ENCODE measurements around the gene JUN. TPM values are rescaled to one million over a fixed set of nuclear protein-coding genes. Genes with fewer than 3 reads are reported as not detected.

Gene JUN
- total and polyA plus RNA-seq, 7 donors, result 40.1 to 213 (median 137) TPM

DNA sequence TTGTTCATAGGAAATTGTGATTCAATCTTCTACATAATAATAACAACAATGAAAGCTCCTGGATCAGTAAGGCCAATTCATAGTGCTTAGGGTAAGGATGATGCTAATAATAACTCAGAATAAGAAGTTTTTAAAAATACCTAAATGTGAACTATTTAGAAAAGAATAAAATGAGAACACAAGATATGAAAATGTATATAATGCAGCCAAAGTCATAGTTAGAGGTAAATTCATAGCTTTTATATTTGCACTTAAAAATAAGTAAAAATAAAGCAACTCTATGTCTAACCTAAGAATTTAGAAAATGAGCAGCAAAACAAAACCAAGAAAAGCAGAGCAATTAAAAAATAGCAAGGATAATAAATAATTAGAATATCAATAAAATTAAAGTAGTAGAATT, 43.5 kb upstream of the JUN start:
- Histone ChIP-seq H3K4me1 (no peaks in the 10 kb centered on the region), H3K36me3 (ENCODE audit: insufficient read depth in 1 of 2, low read depth in 1 of 2) (no peaks in the 10 kb centered on the region), H3K27me3 (ENCODE audit: insufficient read depth in 3 of 3, low read length in 2 of 3) (no peaks in the 10 kb centered on the region), H3K9me3 (peaks cover 15% of the 10 kb centered on the region), H3K4me3 (no peak overlapping the region), H3K27ac (no peak overlapping the region)
- intact Hi-C loops (cut with DNase I), result no loop called here
- DNase-seq (no peak), ATAC-seq (no peak)
- TF ChIP-seq, protein P1, sequence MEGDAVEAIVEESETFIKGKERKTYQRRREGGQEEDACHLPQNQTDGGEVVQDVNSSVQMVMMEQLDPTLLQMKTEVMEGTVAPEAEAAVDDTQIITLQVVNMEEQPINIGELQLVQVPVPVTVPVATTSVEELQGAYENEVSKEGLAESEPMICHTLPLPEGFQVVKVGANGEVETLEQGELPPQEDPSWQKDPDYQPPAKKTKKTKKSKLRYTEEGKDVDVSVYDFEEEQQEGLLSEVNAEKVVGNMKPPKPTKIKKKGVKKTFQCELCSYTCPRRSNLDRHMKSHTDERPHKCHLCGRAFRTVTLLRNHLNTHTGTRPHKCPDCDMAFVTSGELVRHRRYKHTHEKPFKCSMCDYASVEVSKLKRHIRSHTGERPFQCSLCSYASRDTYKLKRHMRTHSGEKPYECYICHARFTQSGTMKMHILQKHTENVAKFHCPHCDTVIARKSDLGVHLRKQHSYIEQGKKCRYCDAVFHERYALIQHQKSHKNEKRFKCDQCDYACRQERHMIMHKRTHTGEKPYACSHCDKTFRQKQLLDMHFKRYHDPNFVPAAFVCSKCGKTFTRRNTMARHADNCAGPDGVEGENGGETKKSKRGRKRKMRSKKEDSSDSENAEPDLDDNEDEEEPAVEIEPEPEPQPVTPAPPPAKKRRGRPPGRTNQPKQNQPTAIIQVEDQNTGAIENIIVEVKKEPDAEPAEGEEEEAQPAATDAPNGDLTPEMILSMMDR (IDR thresholded peaks at IDR 0.05), result no peak

DNA sequence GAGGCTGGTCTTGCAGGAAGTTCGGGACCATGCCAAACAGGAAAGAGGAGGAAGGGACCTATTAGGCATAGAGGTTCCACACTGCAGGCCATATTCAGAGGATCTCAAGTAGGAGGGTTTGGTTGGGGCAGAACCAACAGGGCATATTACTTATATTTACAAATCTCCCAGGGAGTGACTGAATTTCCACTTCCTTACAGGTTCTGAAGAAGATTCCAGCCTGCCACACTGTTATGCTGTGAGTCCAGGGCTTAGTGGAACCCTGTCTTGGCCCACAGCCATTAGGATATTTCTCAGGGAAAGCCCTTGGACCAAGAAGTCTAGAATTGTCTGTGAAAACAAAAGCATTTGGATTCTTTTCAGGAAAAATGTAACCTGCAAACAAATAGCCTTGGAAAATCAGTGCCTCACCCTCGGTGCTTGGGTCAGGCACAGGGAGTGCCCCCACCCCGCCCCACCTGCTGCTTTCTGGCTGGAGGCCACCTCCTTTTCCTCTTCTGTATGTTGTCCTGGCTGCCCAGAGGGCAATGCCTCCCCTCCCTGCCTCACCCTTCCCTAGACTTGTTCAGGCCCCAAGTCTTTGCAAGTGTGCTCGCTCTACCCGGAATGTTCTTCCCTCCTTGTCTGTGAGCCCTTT, 41.0 kb upstream of the JUN start:
- ATAC-seq (peak in 1 of 4 donors; percentile 41), DNase-seq (no peak)
- TF ChIP-seq, protein P1 (IDR thresholded peaks at IDR 0.05), result no peak
- Histone ChIP-seq H3K27ac (no peak overlapping the region), H3K4me3 (no peak overlapping the region), H3K4me1 (no peaks in the 10 kb centered on the region), H3K27me3 (ENCODE audit: insufficient read depth in 3 of 3, low read length in 2 of 3) (no peaks in the 10 kb centered on the region), H3K9me3 (peaks cover 15% of the 10 kb centered on the region), H3K36me3 (ENCODE audit: insufficient read depth in 1 of 2, low read depth in 1 of 2) (no peaks in the 10 kb centered on the region)
- intact Hi-C loops (cut with DNase I), result no loop called here
- 39 to 47% (median 41%) methylated on average over 5 of the region's 5 CpGs for WGBS, 3 donors

DNA sequence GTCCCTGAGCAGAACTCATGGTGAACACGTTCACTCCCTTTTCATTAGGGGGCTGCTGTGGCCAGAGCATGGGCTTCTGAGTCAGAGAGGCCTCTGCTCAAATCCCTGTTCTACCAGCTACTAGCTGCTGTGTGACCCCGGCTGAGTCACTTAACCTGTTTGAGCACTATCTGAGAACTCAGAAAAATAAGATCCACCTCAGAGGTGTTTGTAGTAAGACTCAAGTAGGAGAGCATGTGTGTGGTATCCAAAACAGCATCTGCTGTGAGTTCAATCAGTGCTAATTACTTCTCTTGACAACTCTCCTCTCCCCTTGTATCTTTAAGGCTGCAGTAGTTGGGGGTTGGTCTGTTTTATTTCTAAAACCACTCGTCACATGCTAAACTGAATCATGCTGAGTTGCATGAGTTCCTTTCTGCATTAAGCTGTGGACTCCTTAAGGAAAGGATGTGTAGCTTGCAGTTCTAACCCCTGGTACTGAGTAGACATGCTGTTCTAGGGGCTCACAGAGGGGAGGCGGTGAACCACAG, 39.7 kb upstream of the JUN start:
- 90 to 94% (median 90%) methylated on average over 4 of the region's 4 CpGs for WGBS, 3 donors
- Histone ChIP-seq H3K27me3 (ENCODE audit: insufficient read depth in 3 of 3, low read length in 2 of 3) (no peaks in the 10 kb centered on the region), H3K36me3 (ENCODE audit: insufficient read depth in 1 of 2, low read depth in 1 of 2) (no peaks in the 10 kb centered on the region), H3K4me1 (no peaks in the 10 kb centered on the region), H3K9me3 (peaks cover 15% of the 10 kb centered on the region), H3K4me3 (no peak overlapping the region), H3K27ac (no peak overlapping the region)
- ATAC-seq (no peak), DNase-seq (no peak)
- TF ChIP-seq, protein P1 (IDR thresholded peaks at IDR 0.05), result no peak
- intact Hi-C loops (cut with DNase I), result no loop called here

DNA sequence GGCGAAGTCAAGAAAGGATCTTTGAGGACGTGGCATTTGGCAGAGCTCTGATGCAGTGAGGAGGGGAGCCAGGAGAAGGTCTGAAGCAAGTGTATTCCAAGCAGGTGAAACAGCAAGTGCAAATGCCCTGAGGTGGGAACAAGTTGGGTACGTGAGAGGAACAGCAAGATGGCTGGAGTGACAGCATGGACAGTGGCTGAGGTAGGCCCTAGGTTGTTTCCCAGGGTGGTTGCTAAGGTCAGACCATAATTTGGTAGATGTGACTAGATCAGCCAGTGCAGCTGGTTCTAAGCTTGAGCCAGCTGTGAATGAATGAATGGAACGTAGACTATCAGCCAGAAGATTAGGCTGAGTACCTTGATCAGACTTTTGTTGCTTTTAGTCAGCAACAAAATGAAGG, 37.5 kb upstream of the JUN start:
- no peaks in the 10 kb centered on the region for H3K27me3 ChIP-seq (ENCODE audit: insufficient read depth in 3 of 3, low read length in 2 of 3)
- TF ChIP-seq, protein P1 (IDR thresholded peaks at IDR 0.05), result no peak
- intact Hi-C loops (cut with DNase I), result no loop called here
- DNase-seq (no peak), ATAC-seq (no peak)
- no peak overlapping the region for H3K4me3 ChIP-seq
- no peaks in the 10 kb centered on the region for H3K4me1 ChIP-seq
- no peak overlapping the region for H3K27ac ChIP-seq
- no peaks in the 10 kb centered on the region for H3K9me3 ChIP-seq
- 41 to 67% (median 50%) methylated on average over 4 of the region's 4 CpGs for WGBS, 3 donors
- no peaks in the 10 kb centered on the region for H3K36me3 ChIP-seq (ENCODE audit: insufficient read depth in 1 of 2, low read depth in 1 of 2)

DNA sequence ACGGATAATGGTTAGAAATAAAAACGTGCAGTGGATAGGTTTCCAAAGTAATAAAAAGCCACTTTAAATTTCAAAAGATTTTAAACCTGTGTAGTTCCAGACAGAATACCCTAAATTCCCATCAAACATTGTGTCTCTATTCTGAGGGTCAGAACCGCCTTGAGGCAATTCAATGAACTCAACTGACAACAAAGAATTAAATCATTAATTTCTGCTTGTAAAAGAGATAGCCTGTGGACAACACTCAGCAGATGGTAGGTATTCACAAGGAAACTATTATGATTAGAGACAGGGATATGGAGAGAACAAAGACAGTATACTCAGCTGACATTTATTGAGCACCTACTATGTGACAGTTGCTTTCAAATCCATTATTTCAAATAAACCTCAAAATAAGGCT, 35.1 kb upstream of the JUN start:
- Histone ChIP-seq H3K36me3 (ENCODE audit: insufficient read depth in 1 of 2, low read depth in 1 of 2) (no peaks in the 10 kb centered on the region), H3K4me1 (no peaks in the 10 kb centered on the region), H3K4me3 (no peak overlapping the region), H3K27me3 (ENCODE audit: insufficient read depth in 3 of 3, low read length in 2 of 3) (no peaks in the 10 kb centered on the region), H3K9me3 (no peaks in the 10 kb centered on the region), H3K27ac (no peak overlapping the region)
- intact Hi-C loops (cut with DNase I), result loop anchor here in 1 of 2 donors (5.0 kb wide), 2 partner anchors 63 to 83 kb away; no protein-coding TSS in a partner anchor
- WGBS, 3 donors, result 77 to 88% (median 88%) methylated on average over 3 of the region's 3 CpGs
- DNase-seq, result no peak
- ATAC-seq, result no peak
- TF ChIP-seq, protein P1 (IDR thresholded peaks at IDR 0.05), result no peak
